HepG2 (cell line): ENCODE results near the gene LONP1. TPM values are rescaled to one million over a fixed set of nuclear protein-coding genes. Genes with fewer than 3 reads are reported as not detected.

Source experiments
- CHCHD3 ChIP-seq: sonication (generic); formaldehyde crosslinking; IDR thresholded peaks from 2 replicates; pipeline ENCODE4 v1.8.0; 2022; ENCODE audit warnings: mild to moderate bottlenecking, missing genetic modification reagents, moderate library complexity
- ELF1 ChIP-seq: sonication (generic); formaldehyde crosslinking; IDR thresholded peaks from 2 replicates; pipeline ENCODE4 v1.4.0; 2020; ENCODE audit warnings: missing genetic modification reagents
- FOXP1 ChIP-seq, 2 experiments: fragments of 450-650 bp in 1 of 2; IDR thresholded peaks; 2 replicates each; pipeline ENCODE4 v1.6.1; 2017 to 2018; ENCODE audit warnings: antibody characterized with exemption in 1 of 2
- HNRNPK ChIP-seq: fragments of 200-400 bp; formaldehyde crosslinking; IDR thresholded peaks from 2 replicates; pipeline ENCODE4 v1.6.1; 2018; ENCODE audit warnings: low read length, low read depth, moderate library complexity, mild to moderate bottlenecking; ENCODE audit not compliant: poor library complexity, severe bottlenecking
- MEIS1 ChIP-seq: sonication (generic); formaldehyde crosslinking; IDR thresholded peaks from 2 replicates; pipeline ENCODE4 v1.9.0; 2021; ENCODE audit warnings: mild to moderate bottlenecking, missing genetic modification reagents, moderate library complexity, borderline replicate concordance
- NAIF1 ChIP-seq: sonication (generic); formaldehyde crosslinking; IDR thresholded peaks from 2 replicates; pipeline ENCODE4 v1.5.0; 2020; ENCODE audit warnings: mild to moderate bottlenecking, missing genetic modification reagents, borderline replicate concordance
- NFKB2 ChIP-seq: sonication (generic); formaldehyde crosslinking; IDR thresholded peaks from 2 replicates; pipeline ENCODE4 v1.4.0; 2020; ENCODE audit warnings: missing genetic modification reagents, borderline replicate concordance
- PAX8 ChIP-seq: sonication (generic); formaldehyde crosslinking; IDR thresholded peaks from 2 replicates; pipeline ENCODE4 v1.8.0; 2022; ENCODE audit warnings: mild to moderate bottlenecking, missing genetic modification reagents, borderline replicate concordance
- PHF20 ChIP-seq: sonication (generic); formaldehyde crosslinking; IDR thresholded peaks from 2 replicates; pipeline ENCODE4 v1.5.0; 2020; ENCODE audit warnings: mild to moderate bottlenecking, missing genetic modification reagents
- PHF5A ChIP-seq: IDR thresholded peaks from one replicate; pipeline ENCODE4 v1.6.1; 2018; ENCODE audit warnings: low read depth, missing genetic modification reagents; ENCODE audit not compliant: unreplicated experiment
- RBM39 ChIP-seq: fragments of 200-400 bp; formaldehyde crosslinking; IDR thresholded peaks from one replicate; pipeline ENCODE4 v1.6.1; 2018; ENCODE audit warnings: antibody characterized with exemption, mild to moderate bottlenecking, low read depth, low read length; ENCODE audit not compliant: poor library complexity, severe bottlenecking
- REPIN1 ChIP-seq: sonication (generic); formaldehyde crosslinking; IDR thresholded peaks from 2 replicates; pipeline ENCODE4 v1.8.0; 2022; ENCODE audit warnings: missing genetic modification reagents, low read depth, mild to moderate bottlenecking, borderline replicate concordance
- SYNCRIP ChIP-seq: fragments of 200-400 bp; formaldehyde crosslinking; IDR thresholded peaks from 2 replicates; pipeline ENCODE4 v1.6.1; 2018; ENCODE audit warnings: mild to moderate bottlenecking, low read depth, low read length; ENCODE audit not compliant: insufficient read depth
- TBP ChIP-seq: sonication (generic); formaldehyde crosslinking; IDR thresholded peaks from 2 replicates; pipeline ENCODE4 v1.5.0; 2020; ENCODE audit warnings: missing genetic modification reagents
- polyA plus RNA-seq, 8 experiments: library from polyadenylated mRNA; depleted of rRNA in 3 of 8; stranded (reverse) in 7 of 8; unstranded in 1 of 8; fragments of >200 nt; fragmentation: Illumina TruSeq in 4 of 8; extraction: Trizol in 4 of 8; gene quantifications; 2 replicates each; pipeline versions ENCODE4 v1.2.1 to v1.2.3, GENCODE V29; 2011 to 2016; ENCODE audit warnings: low read depth in 4 of 8, missing spikeins in 1 of 8, mixed read lengths in 1 of 8; ENCODE audit not compliant: insufficient read depth in 1 of 8
- total RNA-seq, 5 experiments: library from RNA; depleted of rRNA; stranded (reverse); fragments of >200 nt; fragmentation: Illumina TruSeq; extraction: Trizol; gene quantifications; 2 replicates each; pipeline ENCODE4 v1.2.3, GENCODE V29; 2016; ENCODE audit warnings: low read depth in 1 of 5
- TF ChIP-seq, protein P1 (sequence below), 2 experiments: sonication (generic) in 1 of 2; formaldehyde crosslinking in 1 of 2; IDR thresholded peaks; 2 replicates each; pipeline versions ENCODE4 v1.4.0 to v1.6.1; 2018 to 2020; ENCODE audit warnings: missing genetic modification reagents in 2 of 2, borderline replicate concordance in 1 of 2, low read depth in 1 of 2, mild to moderate bottlenecking in 1 of 2, missing biosample characterization in 1 of 2
- TF ChIP-seq, protein P2 (sequence below): sonication (generic); formaldehyde crosslinking; IDR thresholded peaks from 2 replicates; pipeline ENCODE4 v1.5.0; 2020; ENCODE audit warnings: missing genetic modification reagents, mild to moderate bottlenecking, borderline replicate concordance
- TF ChIP-seq, protein P3 (sequence below): sonication (generic); formaldehyde crosslinking; IDR thresholded peaks from 2 replicates; pipeline ENCODE4 v1.5.0; 2020; ENCODE audit warnings: missing genetic modification reagents
- TF ChIP-seq, protein P4 (sequence below): sonication (generic); formaldehyde crosslinking; IDR thresholded peaks from 2 replicates; pipeline ENCODE4 v1.4.0; 2020; ENCODE audit warnings: missing genetic modification reagents, borderline replicate concordance
- TF ChIP-seq, protein P5 (sequence below): IDR thresholded peaks from 2 replicates; pipeline ENCODE4 v1.6.1; 2016; ENCODE audit warnings: mild to moderate bottlenecking, missing biosample characterization, missing genetic modification reagents

Gene LONP1
- total and polyA plus RNA-seq, 2 of the 13 experiments (the other 11 are each of a cell fraction or from before 2014, with no cell fraction given): 59.5 to 76.8 TPM

DNA sequence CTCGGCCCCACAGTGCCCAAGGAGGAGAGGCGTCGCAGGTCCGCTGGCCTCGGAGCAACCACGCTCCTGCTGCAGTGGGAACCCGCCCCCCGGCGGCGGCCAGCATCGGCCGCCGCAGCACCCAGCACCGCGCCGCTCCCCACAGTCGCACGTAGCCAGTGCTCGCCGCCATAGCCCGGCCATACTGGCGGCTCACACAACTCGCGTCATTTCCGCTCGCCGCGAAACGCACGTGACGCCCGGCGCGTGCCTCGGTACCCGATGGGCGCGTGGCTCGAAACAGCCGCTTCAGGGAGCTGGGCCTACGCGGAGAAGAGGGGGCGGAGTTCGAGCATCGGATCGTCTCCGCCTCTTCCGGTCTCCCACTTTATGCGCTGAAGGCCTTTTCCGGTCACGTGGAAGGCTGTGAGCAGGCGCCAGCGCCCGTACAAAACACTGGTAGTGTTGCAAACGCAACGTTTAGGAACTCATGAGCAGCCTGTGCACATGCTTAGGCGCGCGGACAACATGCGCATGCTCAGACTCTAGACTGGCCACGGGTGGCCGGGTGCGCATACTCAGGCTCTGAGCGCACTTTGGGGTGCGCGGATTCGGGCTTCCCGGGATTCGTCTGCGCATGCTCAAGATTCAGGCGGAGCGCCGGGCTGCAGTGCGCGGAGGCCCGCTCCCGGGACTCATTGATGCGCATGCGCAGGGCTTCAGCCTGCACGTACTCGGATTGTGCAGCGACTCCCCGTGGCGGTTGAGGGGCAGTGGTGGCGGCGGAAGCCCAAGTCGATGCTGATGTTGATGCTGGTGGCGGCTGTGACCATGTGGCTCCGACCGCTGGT is at the start of gene LONP1, which contains the start of gene CATSPERD (continued):
- TF ChIP-seq, protein P1, sequence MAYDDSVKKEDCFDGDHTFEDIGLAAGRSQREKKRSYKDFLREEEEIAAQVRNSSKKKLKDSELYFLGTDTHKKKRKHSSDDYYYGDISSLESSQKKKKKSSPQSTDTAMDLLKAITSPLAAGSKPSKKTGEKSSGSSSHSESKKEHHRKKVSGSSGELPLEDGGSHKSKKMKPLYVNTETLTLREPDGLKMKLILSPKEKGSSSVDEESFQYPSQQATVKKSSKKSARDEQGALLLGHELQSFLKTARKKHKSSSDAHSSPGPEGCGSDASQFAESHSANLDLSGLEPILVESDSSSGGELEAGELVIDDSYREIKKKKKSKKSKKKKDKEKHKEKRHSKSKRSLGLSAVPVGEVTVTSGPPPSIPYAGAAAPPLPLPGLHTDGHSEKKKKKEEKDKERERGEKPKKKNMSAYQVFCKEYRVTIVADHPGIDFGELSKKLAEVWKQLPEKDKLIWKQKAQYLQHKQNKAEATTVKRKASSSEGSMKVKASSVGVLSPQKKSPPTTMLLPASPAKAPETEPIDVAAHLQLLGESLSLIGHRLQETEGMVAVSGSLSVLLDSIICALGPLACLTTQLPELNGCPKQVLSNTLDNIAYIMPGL (CRISPR knock-in tag; IDR thresholded peaks at IDR 0.05; ENCODE audit: borderline replicate concordance in 1 of 2, low read depth in 1 of 2): peak; percentile 88
- TF ChIP-seq, protein P2, sequence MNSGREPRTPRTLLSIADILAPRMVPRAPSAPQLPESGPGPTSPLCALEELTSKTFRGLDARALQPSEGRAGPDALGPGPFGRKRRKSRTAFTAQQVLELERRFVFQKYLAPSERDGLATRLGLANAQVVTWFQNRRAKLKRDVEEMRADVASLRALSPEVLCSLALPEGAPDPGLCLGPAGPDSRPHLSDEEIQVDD (CRISPR knock-in tag): peak; percentile 80
- TF ChIP-seq NFKB2 (CRISPR knock-in tag): peak; percentile 90
- peak; percentile 40; the same call in 1 of the 2 replicates for TF ChIP-seq REPIN1
- TF ChIP-seq HNRNPK: peak; percentile 36
- TF ChIP-seq PHF5A (CRISPR knock-in tag): peak; percentile 84
- peak; percentile 92 for TF ChIP-seq PHF20 (CRISPR knock-in tag)
- TF ChIP-seq CHCHD3 (CRISPR knock-in tag): peak; percentile 89; the same call in 1 of the 2 replicates
- 0 out of 2 replicates have a peak, but pooled peaks have one; percentile 36 for TF ChIP-seq MEIS1 (CRISPR knock-in tag)
- 0 out of 2 replicates have a peak, but pooled peaks have one; percentile 78 for TF ChIP-seq NAIF1 (CRISPR knock-in tag)
- TF ChIP-seq FOXP1 (IDR thresholded peaks at IDR 0.05): no peak
- peak; percentile 50; the same call in 1 of the 2 replicates for TF ChIP-seq FOXP1 (CRISPR knock-in tag; IDR thresholded peaks at IDR 0.05)
- TF ChIP-seq, protein P3, sequence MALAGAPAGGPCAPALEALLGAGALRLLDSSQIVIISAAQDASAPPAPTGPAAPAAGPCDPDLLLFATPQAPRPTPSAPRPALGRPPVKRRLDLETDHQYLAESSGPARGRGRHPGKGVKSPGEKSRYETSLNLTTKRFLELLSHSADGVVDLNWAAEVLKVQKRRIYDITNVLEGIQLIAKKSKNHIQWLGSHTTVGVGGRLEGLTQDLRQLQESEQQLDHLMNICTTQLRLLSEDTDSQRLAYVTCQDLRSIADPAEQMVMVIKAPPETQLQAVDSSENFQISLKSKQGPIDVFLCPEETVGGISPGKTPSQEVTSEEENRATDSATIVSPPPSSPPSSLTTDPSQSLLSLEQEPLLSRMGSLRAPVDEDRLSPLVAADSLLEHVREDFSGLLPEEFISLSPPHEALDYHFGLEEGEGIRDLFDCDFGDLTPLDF (CRISPR knock-in tag): peak; percentile 70
- TF ChIP-seq, protein P4, sequence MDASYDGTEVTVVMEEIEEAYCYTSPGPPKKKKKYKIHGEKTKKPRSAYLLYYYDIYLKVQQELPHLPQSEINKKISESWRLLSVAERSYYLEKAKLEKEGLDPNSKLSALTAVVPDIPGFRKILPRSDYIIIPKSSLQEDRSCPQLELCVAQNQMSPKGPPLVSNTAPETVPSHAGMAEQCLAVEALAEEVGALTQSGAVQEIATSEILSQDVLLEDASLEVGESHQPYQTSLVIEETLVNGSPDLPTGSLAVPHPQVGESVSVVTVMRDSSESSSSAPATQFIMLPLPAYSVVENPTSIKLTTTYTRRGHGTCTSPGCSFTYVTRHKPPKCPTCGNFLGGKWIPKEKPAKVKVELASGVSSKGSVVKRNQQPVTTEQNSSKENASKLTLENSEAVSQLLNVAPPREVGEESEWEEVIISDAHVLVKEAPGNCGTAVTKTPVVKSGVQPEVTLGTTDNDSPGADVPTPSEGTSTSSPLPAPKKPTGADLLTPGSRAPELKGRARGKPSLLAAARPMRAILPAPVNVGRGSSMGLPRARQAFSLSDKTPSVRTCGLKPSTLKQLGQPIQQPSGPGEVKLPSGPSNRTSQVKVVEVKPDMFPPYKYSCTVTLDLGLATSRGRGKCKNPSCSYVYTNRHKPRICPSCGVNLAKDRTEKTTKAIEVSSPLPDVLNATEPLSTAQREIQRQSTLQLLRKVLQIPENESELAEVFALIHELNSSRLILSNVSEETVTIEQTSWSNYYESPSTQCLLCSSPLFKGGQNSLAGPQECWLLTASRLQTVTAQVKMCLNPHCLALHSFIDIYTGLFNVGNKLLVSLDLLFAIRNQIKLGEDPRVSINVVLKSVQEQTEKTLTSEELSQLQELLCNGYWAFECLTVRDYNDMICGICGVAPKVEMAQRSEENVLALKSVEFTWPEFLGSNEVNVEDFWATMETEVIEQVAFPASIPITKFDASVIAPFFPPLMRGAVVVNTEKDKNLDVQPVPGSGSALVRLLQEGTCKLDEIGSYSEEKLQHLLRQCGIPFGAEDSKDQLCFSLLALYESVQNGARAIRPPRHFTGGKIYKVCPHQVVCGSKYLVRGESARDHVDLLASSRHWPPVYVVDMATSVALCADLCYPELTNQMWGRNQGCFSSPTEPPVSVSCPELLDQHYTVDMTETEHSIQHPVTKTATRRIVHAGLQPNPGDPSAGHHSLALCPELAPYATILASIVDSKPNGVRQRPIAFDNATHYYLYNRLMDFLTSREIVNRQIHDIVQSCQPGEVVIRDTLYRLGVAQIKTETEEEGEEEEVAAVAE (CRISPR knock-in tag): peak; percentile 50; the same call in 1 of the 2 replicates
- peak; percentile 50; the same call in 1 of the 2 replicates for TF ChIP-seq TBP (CRISPR knock-in tag)
- no peak for TF ChIP-seq PAX8 (CRISPR knock-in tag)
- TF ChIP-seq, protein P5, sequence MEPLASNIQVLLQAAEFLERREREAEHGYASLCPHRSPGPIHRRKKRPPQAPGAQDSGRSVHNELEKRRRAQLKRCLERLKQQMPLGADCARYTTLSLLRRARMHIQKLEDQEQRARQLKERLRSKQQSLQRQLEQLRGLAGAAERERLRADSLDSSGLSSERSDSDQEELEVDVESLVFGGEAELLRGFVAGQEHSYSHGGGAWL (CRISPR knock-in tag): peak; percentile 96
- no peak for TF ChIP-seq SYNCRIP
- TF ChIP-seq RBM39: peak; percentile 72
- peak; percentile 92 for TF ChIP-seq ELF1 (CRISPR knock-in tag)
